HEK293T (cell line): ENCODE measurements around the gene MFSD11.

Source experiments
- BHLHE40 ChIP-seq: fragments of 450-650 bp; IDR thresholded peaks from 2 replicates; pipeline ENCODE4 v1.6.1; 2016; ENCODE audit warnings: mild to moderate bottlenecking, moderate library complexity, borderline replicate concordance
- FOXA1 ChIP-seq: fragments of 450-650 bp; IDR thresholded peaks from 2 replicates; pipeline ENCODE4 v1.6.1; 2016; ENCODE audit warnings: mild to moderate bottlenecking
- FOXK2 ChIP-seq: fragments of 450-650 bp; IDR thresholded peaks from 2 replicates; pipeline ENCODE4 v1.6.1; 2016; ENCODE audit warnings: mild to moderate bottlenecking
- FOXM1 ChIP-seq: fragments of 450-650 bp; IDR thresholded peaks from 2 replicates; pipeline ENCODE4 v1.6.1; 2017; ENCODE audit warnings: mild to moderate bottlenecking, borderline replicate concordance
- NFRKB ChIP-seq: fragments of 450-650 bp; IDR thresholded peaks from 2 replicates; pipeline ENCODE4 v1.6.1; 2016; ENCODE audit warnings: mild to moderate bottlenecking, moderate library complexity
- SP1 ChIP-seq: fragments of 450-650 bp; IDR thresholded peaks from 2 replicates; pipeline ENCODE4 v1.6.1; 2017
- TARDBP ChIP-seq: fragments of 450-650 bp; IDR thresholded peaks from 2 replicates; pipeline ENCODE4 v1.6.1; 2016
- ZNF384 ChIP-seq: fragments of 450-650 bp; IDR thresholded peaks from 2 replicates; pipeline ENCODE4 v1.6.1; 2016
- TF ChIP-seq, protein P1 (sequence below): fragments of 450-650 bp; IDR thresholded peaks from 2 replicates; pipeline ENCODE4 v1.6.1; 2016

DNA sequence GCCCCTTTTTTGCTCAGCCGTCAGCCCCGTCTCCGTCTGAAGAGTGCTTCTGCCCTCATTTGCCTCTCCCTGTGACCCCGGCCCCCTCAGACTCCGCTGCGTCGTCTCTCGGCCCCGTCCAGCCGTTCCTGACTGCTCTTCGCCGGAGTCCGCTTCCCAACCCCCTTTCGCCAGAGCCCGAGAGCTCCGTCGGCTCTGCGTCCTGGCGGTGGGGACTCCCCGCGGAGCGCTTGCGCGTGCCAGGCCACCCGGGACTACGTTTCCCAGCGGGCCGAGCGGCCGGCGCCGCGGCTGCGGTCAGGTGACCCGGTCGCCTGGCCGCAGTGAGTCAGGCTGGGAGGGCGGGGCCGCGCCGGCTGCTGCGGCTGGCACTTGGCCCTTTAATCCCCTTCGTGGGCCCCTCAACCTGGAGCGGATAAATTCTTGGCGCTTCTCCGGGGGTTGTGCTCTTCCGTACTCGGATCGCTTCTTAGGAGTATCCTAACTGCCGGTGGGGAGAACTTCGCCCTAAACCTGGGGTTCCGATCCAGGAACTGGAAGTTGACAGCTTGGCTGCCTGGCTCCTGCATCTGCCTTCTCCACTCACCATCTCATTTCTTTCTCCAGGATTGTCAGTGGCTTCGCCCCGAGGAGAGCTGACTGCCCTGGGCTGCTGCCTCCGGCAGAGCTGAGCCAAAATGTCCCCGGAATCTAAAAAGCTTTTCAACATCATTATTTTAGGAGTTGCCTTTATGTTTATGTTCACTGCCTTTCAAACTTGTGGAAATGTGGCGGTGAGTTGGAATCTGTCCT, at the start of gene MFSD11:
- TF ChIP-seq NFRKB (no peak), FOXA1 (no peak), TARDBP (no peak), BHLHE40 (no peak), FOXK2 (no peak), SP1 (no peak), FOXM1 (no peak), ZNF384 (no peak)
- TF ChIP-seq, protein P1, sequence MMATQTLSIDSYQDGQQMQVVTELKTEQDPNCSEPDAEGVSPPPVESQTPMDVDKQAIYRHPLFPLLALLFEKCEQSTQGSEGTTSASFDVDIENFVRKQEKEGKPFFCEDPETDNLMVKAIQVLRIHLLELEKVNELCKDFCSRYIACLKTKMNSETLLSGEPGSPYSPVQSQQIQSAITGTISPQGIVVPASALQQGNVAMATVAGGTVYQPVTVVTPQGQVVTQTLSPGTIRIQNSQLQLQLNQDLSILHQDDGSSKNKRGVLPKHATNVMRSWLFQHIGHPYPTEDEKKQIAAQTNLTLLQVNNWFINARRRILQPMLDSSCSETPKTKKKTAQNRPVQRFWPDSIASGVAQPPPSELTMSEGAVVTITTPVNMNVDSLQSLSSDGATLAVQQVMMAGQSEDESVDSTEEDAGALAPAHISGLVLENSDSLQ, result no peak
